ENCODE data around the gene NSUN3. TPM values are rescaled to one million over a fixed set of nuclear protein-coding genes. Genes with fewer than 3 reads are reported as not detected.

Gene NSUN3
- total RNA-seq, 1 donor from 2014 or later = 18.0 TPM

- intact Hi-C loops (cut with DNase I) = no loop called here
- Histone ChIP-seq H3K36me3 (no peaks in the 10 kb centered on the region), H3K4me3 (no peak overlapping the region), H3K9me3 (no peaks in the 10 kb centered on the region), H3K27me3 (no peaks in the 10 kb centered on the region), H3K4me1 (no peaks in the 10 kb centered on the region), H3K27ac (no peak overlapping the region)
- TF ChIP-seq CTCF (IDR thresholded peaks at IDR 0.05) = no peak
- ATAC-seq (no peak), DNase-seq (no peak)
Measured at GRCh38 chr3:94136133-94136532, 73.3 kb downstream of the NSUN3 start.

GRCh38 chr3:94137377-94137776, 74.5 kb downstream of the NSUN3 start:
- Histone ChIP-seq H3K27ac (no peak overlapping the region), H3K4me3 (no peak overlapping the region), H3K36me3 (no peaks in the 10 kb centered on the region), H3K9me3 (no peaks in the 10 kb centered on the region), H3K27me3 (no peaks in the 10 kb centered on the region), H3K4me1 (no peaks in the 10 kb centered on the region)
- intact Hi-C loops (cut with DNase I) = no loop called here
- DNase-seq = no peak
- TF ChIP-seq CTCF (IDR thresholded peaks at IDR 0.05) = no peak
- no peak for ATAC-seq

GRCh38 chr3:94146455-94146854, 83.6 kb downstream of the NSUN3 start:
- no peak for TF ChIP-seq CTCF (IDR thresholded peaks at IDR 0.05)
- Histone ChIP-seq H3K9me3 (no peaks in the 10 kb centered on the region), H3K4me3 (no peak overlapping the region), H3K27me3 (no peaks in the 10 kb centered on the region), H3K4me1 (no peaks in the 10 kb centered on the region), H3K36me3 (no peaks in the 10 kb centered on the region), H3K27ac (no peak overlapping the region)
- intact Hi-C loops (cut with DNase I) = no loop called here
- ATAC-seq (no peak), DNase-seq (no peak)

DNA sequence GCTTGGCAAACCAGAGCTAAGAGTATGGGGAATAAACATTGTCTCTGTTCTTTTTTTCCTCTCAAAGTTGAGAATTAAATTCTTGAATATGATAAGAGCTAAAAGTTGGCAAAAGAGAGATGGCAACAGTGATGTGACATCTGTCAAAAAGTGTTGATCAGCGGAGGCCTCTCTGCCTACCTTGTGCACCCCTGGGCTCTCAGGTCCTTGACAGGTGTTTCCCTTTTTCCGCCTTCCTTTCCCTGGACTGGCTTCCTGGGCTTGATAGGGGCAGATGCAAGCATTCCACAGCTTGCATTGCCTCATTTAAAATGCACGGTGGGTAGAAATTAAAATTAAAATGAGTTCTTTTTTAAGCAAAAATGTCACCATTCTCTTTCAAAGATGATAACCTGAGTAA, 84.2 kb downstream of the NSUN3 start:
- no peak for TF ChIP-seq CTCF (IDR thresholded peaks at IDR 0.05)
- no peaks in the 10 kb centered on the region for H3K9me3 ChIP-seq
- H3K27me3 ChIP-seq = no peaks in the 10 kb centered on the region
- no peaks in the 10 kb centered on the region for H3K4me1 ChIP-seq
- no peak for ATAC-seq
- DNase-seq = no peak
- no peaks in the 10 kb centered on the region for H3K36me3 ChIP-seq
- H3K4me3 ChIP-seq = no peak overlapping the region
- H3K27ac ChIP-seq = no peak overlapping the region
- intact Hi-C loops (cut with DNase I) = no loop called here

DNA sequence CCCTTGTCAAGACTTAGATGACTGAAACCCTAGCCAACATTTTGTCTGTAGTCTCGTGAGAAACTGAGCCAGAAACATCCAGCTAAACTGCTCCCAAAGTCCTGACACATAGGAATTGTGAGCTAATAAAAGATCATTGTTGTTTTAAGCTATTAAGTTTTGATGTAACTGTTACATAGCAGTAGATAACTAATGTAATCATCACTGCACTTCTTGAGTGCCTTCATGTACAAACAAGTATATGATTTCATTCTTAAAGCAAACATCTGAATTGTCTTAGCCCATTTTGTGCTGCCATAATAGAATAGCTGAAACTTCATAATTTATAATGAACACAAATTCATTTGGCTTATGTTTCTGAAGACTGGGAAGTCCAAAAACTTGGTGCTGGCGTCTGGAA, 87.3 kb downstream of the NSUN3 start:
- TF ChIP-seq CTCF (IDR thresholded peaks at IDR 0.05) = no peak
- no peaks in the 10 kb centered on the region for H3K4me1 ChIP-seq
- no peaks in the 10 kb centered on the region for H3K27me3 ChIP-seq
- ATAC-seq (no peak), DNase-seq (no peak)
- H3K36me3 ChIP-seq = no peaks in the 10 kb centered on the region
- no peak overlapping the region for H3K27ac ChIP-seq
- H3K4me3 ChIP-seq = no peak overlapping the region
- intact Hi-C loops (cut with DNase I) = no loop called here
- no peaks in the 10 kb centered on the region for H3K9me3 ChIP-seq

DNA sequence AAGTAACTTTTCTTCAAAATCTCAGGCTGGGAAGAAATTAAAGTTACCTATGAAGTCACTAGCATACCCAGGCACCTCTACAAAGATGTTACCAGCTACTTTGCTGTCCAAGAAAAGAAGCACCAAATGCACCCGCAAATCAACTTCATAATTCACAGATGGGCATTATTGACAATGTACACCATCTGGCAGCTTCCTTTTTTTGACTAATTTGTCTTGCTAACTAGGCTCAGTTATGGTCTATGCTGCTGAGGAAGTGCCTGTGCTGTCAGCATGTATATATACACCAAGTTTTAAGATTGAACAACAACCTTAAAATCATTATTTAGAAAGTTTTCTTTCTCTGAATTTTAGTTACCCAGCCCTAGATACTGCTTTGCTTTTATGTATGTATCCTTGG, 93.8 kb downstream of the NSUN3 start:
- intact Hi-C loops (cut with DNase I) = no loop called here
- no peaks in the 10 kb centered on the region for H3K4me1 ChIP-seq
- no peak for DNase-seq
- ATAC-seq = no peak
- no peak for TF ChIP-seq CTCF (IDR thresholded peaks at IDR 0.05)
- no peaks in the 10 kb centered on the region for H3K27me3 ChIP-seq
- no peaks in the 10 kb centered on the region for H3K9me3 ChIP-seq
- H3K27ac ChIP-seq = no peak overlapping the region
- no peaks in the 10 kb centered on the region for H3K36me3 ChIP-seq
- no peak overlapping the region for H3K4me3 ChIP-seq

All from upper lobe of right lung (tissue), 1 donor.